ENCODE results near the gene PDE6H.

Gene PDE6H

DNA sequence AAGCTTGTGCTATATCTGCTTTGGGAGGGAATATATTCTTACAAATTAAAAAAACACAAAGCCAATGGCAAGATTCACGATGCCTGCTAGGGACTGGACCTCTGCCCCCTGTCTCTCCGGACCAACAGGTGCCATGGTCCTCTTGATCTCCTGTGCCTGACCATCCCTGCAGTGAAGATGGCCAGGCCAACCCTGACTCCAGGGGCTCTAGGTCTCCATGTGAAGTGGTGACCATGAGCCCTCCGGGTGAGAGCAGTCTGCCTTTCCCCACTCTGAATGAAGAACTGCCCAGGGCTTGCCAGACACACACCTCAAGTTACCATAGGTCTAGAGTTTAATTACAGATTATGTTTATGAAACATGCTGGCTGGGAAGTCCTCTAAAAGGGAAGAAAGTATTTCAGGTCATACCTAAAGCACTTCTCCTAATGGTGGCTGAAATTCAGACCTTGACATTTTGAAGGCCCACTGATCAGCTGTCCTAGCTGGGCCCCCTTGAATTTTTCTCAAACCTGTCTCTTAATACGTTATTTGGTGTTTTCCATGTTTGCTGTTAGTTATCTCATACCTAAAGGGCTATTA lies 12.8 kb upstream of the PDE6H start:
- Histone ChIP-seq H3K9me3 (ENCODE audit: control insufficient read depth in 2 of 2, low read length in 2 of 2) (no peaks in the 10 kb centered on the region), H3K4me1 (ENCODE audit: control insufficient read depth, insufficient read depth, low read length) (peaks cover 12% of the 10 kb centered on the region), H3K36me3 (ENCODE audit: control insufficient read depth in 2 of 2, insufficient read depth in 2 of 2, low read length in 2 of 2) (no peaks in the 10 kb centered on the region), H3K27me3 (ENCODE audit: control insufficient read depth in 1 of 2, insufficient read depth in 2 of 2, low read length in 2 of 2) (no peaks in the 10 kb centered on the region), H3K4me3 (ENCODE audit: low read length in 2 of 2) (peak overlapping the region in 1 of 2 donors; percentile 31), H3K27ac (ENCODE audit: low read length) (peak overlapping the region; percentile 8), H3K9ac (ENCODE audit: low read length in 2 of 2) (no peak overlapping the region)

DNA sequence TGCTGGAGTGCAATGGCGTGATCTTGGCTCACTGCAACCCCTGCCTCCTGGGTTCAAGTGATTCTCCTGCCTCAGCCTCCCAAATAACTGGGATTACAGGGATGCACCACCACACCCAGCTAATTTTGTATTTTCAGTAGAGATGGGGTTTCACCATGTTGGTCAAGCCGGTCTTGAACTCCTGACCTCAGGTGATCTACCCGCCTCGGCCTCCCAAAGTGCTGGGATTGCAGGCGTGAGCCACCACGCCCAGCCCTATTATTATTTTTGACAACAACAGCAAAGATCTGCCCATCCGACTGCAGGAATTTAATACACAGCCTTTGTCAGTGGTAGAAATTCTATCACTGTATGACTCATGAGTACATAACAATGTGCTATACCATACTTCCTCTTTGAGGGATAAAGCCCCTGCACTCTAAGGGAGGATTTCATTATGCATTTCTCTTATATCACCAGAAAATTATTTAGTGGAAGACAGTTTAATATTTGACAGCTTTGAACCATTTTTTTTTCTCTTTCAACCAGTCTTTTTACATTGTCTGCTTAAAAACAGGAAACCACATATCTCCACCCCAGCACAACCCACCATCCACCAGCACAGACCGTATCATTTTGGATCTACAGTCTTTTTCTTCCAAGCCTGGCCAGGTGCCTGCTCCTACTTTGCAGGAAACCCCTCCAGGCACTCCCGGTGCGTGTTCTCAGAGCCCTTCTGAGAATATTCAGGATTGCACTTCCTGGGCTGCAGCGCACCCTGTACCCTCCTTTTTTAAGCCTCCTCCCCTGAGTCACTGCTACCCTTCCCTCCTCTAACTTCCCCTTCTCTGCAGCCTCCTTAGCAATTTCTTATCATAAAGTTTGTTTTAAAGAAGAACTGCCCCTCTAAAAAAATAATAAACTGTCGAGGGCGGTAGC lies 12.0 kb upstream of the PDE6H start:
- H3K36me3 ChIP-seq (ENCODE audit: control insufficient read depth in 2 of 2, insufficient read depth in 2 of 2, low read length in 2 of 2), result no peaks in the 10 kb centered on the region
- H3K4me1 ChIP-seq (ENCODE audit: control insufficient read depth, insufficient read depth, low read length), result peaks cover 12% of the 10 kb centered on the region
- peak overlapping the region in 1 of 2 donors; percentile 58 for H3K4me3 ChIP-seq (ENCODE audit: low read length in 2 of 2)

DNA sequence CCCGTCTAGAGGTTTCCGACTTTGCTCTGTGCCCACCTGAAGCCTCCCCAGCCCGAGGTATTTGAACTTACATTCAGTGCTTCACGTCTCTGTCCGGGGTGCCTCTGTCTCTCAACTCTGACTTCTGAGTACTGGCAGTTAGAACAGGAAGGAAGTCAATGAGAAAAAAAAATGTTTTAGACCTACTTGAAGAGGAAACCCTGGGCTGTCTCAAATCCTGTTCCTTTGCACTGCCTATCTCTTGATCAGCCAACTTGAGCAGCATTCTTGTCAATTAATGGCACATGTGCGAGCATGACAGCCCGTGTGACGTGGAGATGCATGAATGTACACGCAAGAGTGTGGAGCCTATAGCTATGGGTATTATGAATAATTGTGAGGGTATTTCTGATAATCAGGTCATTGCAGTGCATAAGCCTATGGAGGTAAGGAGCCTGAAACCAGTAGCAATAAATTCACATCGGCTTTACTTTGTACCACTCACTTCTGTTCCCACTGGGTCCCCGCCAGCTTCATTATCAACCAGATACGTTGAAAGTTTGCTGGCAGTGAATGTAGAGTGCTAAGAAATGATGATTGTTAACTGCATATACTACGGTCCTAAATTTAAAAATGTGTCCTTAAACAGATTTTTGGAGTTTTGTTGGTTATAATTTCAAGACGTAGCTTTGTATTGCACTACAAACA lies 11.2 kb upstream of the PDE6H start, which contains the start of gene ARHGDIB:
TSS of gene ARHGDIB (minus strand) at position 136 of the 687 bp plus-strand sequence. CDS start 10,889 bp downstream, outside the sequence.
- H3K9ac ChIP-seq (ENCODE audit: low read length in 2 of 2), result no peak within 1 kb of the TSS
- H3K27me3 ChIP-seq (ENCODE audit: control insufficient read depth in 1 of 2, insufficient read depth in 2 of 2, low read length in 2 of 2), result no peaks in the 10 kb centered on the region
- H3K4me3 ChIP-seq (ENCODE audit: low read length in 2 of 2), result peak within 1 kb of the TSS; percentile 10 to 58
- peak within 1 kb of the TSS; percentile 13 for H3K27ac ChIP-seq (ENCODE audit: low read length)
- no peaks in the 10 kb centered on the region for H3K9me3 ChIP-seq (ENCODE audit: control insufficient read depth in 2 of 2, low read length in 2 of 2)
- no peaks in the 10 kb centered on the region for H3K36me3 ChIP-seq (ENCODE audit: control insufficient read depth in 2 of 2, insufficient read depth in 2 of 2, low read length in 2 of 2)
- peaks cover 9% of the 10 kb centered on the region for H3K4me1 ChIP-seq (ENCODE audit: control insufficient read depth, insufficient read depth, low read length)

More for the DNA sequence above, 12.0 kb upstream of the PDE6H start:
- Histone ChIP-seq H3K9ac (ENCODE audit: low read length in 2 of 2) (no peak overlapping the region), H3K9me3 (ENCODE audit: control insufficient read depth in 2 of 2, low read length in 2 of 2) (no peaks in the 10 kb centered on the region), H3K27me3 (ENCODE audit: control insufficient read depth in 1 of 2, insufficient read depth in 2 of 2, low read length in 2 of 2) (no peaks in the 10 kb centered on the region), H3K27ac (ENCODE audit: low read length) (peak overlapping the region; percentile 13)

DNA sequence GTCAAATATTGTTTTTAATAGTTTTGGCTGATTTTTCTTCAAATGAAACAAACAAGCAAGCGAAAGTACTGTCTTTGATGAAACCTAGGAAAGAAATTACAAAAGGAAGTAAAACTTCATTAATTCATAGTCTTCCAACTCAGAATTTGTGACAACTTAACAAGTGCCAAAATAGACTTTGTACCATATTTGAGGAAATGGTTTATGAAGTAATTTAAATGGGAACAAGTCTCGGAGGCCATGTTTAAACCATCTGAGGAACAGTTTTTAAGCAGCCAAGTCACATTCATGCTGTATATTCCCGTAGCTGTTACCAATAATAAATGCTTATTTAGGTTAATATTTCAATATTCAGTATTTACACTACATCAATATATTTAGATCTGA lies 10.7 kb upstream of the PDE6H start:
- Histone ChIP-seq H3K27me3 (ENCODE audit: control insufficient read depth in 1 of 2, insufficient read depth in 2 of 2, low read length in 2 of 2) (no peaks in the 10 kb centered on the region), H3K9ac (ENCODE audit: low read length in 2 of 2) (no peak overlapping the region), H3K4me1 (ENCODE audit: control insufficient read depth, insufficient read depth, low read length) (peaks cover 6% of the 10 kb centered on the region), H3K36me3 (ENCODE audit: control insufficient read depth in 2 of 2, insufficient read depth in 2 of 2, low read length in 2 of 2) (no peaks in the 10 kb centered on the region), H3K9me3 (ENCODE audit: control insufficient read depth in 2 of 2, low read length in 2 of 2) (no peaks in the 10 kb centered on the region), H3K27ac (ENCODE audit: low read length) (peak overlapping the region; percentile 13), H3K4me3 (ENCODE audit: low read length in 2 of 2) (no peak overlapping the region)

DNA sequence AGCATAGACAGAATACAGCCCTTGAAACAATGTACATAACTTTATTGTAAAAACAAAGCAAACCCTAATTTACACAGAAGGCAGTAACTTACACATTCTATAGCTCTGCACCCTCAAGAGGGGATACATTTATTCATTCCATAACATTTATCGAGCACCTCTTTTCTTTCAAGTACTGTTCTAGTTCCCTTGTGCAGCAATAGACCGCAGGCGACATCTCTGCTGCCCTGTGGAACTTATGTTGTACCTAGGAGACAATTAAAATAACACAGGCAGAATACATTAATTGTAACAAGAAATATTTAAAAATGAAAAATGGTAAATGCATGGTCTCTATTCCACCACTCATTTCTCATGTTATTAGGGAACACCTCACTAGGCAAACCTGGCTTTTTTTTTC lies 10.0 kb upstream of the PDE6H start:
- Histone ChIP-seq H3K36me3 (ENCODE audit: control insufficient read depth in 2 of 2, insufficient read depth in 2 of 2, low read length in 2 of 2) (no peaks in the 10 kb centered on the region), H3K4me3 (ENCODE audit: low read length in 2 of 2) (no peak overlapping the region), H3K9ac (ENCODE audit: low read length in 2 of 2) (no peak overlapping the region), H3K27me3 (ENCODE audit: control insufficient read depth in 1 of 2, insufficient read depth in 2 of 2, low read length in 2 of 2) (no peaks in the 10 kb centered on the region), H3K27ac (ENCODE audit: low read length) (no peak overlapping the region), H3K9me3 (ENCODE audit: control insufficient read depth in 2 of 2, low read length in 2 of 2) (no peaks in the 10 kb centered on the region), H3K4me1 (ENCODE audit: control insufficient read depth, insufficient read depth, low read length) (peaks cover under 1% of the 10 kb centered on the region)

DNA sequence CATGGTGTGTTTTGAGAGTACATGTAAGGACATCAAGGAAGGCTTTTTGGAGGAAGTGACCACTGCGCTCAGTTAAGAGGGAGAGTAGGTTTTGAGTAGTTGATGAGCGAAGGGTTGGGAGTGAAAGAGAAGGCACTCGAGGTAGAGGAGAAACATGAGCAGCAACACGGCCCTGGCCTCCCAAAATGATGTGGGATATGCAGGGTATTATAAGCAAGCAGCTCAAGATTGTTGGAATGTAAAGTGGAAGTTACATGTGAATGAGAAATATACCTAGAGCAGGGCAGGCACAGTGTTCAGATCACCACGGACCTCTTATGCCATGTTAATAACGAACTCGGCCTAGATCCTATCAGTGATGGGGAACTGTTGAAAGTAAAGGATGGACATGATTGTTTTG lies 9.3 kb upstream of the PDE6H start:
- H3K9ac ChIP-seq (ENCODE audit: low read length in 2 of 2), result no peak overlapping the region
- no peaks in the 10 kb centered on the region for H3K36me3 ChIP-seq (ENCODE audit: control insufficient read depth in 2 of 2, insufficient read depth in 2 of 2, low read length in 2 of 2)
- no peak overlapping the region for H3K27ac ChIP-seq (ENCODE audit: low read length)
- H3K9me3 ChIP-seq (ENCODE audit: control insufficient read depth in 2 of 2, low read length in 2 of 2), result no peaks in the 10 kb centered on the region
- no peaks in the 10 kb centered on the region for H3K27me3 ChIP-seq (ENCODE audit: control insufficient read depth in 1 of 2, insufficient read depth in 2 of 2, low read length in 2 of 2)
- H3K4me3 ChIP-seq (ENCODE audit: low read length in 2 of 2), result no peak overlapping the region
- no peaks in the 10 kb centered on the region for H3K4me1 ChIP-seq (ENCODE audit: control insufficient read depth, insufficient read depth, low read length)

DNA sequence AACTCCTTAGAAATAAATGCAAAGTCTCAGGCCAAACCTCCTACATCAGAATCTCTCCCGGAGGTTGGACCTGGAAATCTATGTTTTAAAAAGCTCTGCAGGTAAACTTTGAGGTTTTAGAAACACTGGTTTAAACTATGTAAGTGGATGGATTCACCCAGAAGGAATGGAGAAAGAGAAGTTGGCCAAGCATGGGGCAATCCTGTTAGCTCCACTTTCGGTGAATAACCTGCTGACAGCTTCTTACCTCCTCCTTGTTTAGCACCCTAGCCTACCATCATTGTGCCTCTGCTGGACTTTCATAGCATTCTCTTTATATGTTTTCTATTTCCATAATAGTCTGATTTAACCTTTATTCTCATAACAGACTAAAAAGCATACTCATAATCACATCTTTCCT lies 8.4 kb upstream of the PDE6H start:
- Histone ChIP-seq H3K27ac (ENCODE audit: low read length) (no peak overlapping the region), H3K27me3 (ENCODE audit: control insufficient read depth in 1 of 2, insufficient read depth in 2 of 2, low read length in 2 of 2) (no peaks in the 10 kb centered on the region), H3K36me3 (ENCODE audit: control insufficient read depth in 2 of 2, insufficient read depth in 2 of 2, low read length in 2 of 2) (no peaks in the 10 kb centered on the region), H3K4me3 (ENCODE audit: low read length in 2 of 2) (no peak overlapping the region), H3K9ac (ENCODE audit: low read length in 2 of 2) (no peak overlapping the region), H3K9me3 (ENCODE audit: control insufficient read depth in 2 of 2, low read length in 2 of 2) (no peaks in the 10 kb centered on the region), H3K4me1 (ENCODE audit: control insufficient read depth, insufficient read depth, low read length) (no peaks in the 10 kb centered on the region)

DNA sequence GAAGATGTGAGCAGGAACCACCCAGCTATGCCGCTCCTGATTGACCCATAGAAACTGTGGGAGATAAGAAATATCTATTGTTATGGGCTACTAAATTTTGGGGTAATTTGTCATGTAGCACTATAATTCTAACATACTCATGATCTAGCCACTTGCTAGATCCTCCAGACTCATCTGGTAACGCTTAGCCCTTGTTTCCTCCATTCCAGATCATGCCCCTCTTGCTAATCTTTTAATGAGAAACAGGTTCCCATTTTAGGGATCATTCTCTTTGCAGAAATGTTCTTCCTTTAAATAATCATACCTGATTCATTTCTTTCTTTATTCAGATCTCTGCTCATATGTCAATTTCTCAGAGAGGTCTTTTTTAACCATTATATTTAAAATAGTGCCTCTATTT lies 7.6 kb upstream of the PDE6H start:
- no peaks in the 10 kb centered on the region for H3K9me3 ChIP-seq (ENCODE audit: control insufficient read depth in 2 of 2, low read length in 2 of 2)
- no peak overlapping the region for H3K9ac ChIP-seq (ENCODE audit: low read length in 2 of 2)
- no peaks in the 10 kb centered on the region for H3K4me1 ChIP-seq (ENCODE audit: control insufficient read depth, insufficient read depth, low read length)
- no peaks in the 10 kb centered on the region for H3K27me3 ChIP-seq (ENCODE audit: control insufficient read depth in 1 of 2, insufficient read depth in 2 of 2, low read length in 2 of 2)
- H3K4me3 ChIP-seq (ENCODE audit: low read length in 2 of 2), result no peak overlapping the region
- H3K27ac ChIP-seq (ENCODE audit: low read length), result no peak overlapping the region
- H3K36me3 ChIP-seq (ENCODE audit: control insufficient read depth in 2 of 2, insufficient read depth in 2 of 2, low read length in 2 of 2), result no peaks in the 10 kb centered on the region

DNA sequence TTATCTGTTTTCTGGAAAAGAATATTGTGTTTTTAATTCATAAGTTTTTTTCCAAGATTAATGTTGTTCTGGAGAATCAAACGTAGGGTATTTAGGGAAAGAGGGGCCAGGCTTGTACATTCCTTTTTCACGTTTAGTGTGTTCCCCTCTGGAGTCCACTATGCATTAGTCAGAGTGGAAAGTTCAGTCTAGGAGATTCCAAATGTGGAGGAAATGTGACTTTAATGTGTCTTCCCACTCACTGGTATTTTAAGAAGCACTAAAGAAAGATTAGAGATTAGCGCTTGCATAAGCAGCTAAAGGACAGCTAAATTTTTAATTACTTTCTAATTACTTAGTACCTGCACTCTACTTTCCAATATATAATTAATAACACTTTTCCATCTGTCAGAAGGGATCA lies 4.4 kb upstream of the PDE6H start:
- Histone ChIP-seq H3K9me3 (ENCODE audit: control insufficient read depth in 2 of 2, low read length in 2 of 2) (no peaks in the 10 kb centered on the region), H3K36me3 (ENCODE audit: control insufficient read depth in 2 of 2, insufficient read depth in 2 of 2, low read length in 2 of 2) (no peaks in the 10 kb centered on the region), H3K4me1 (ENCODE audit: control insufficient read depth, insufficient read depth, low read length) (no peaks in the 10 kb centered on the region), H3K4me3 (ENCODE audit: low read length in 2 of 2) (no peak overlapping the region), H3K27me3 (ENCODE audit: control insufficient read depth in 1 of 2, insufficient read depth in 2 of 2, low read length in 2 of 2) (no peaks in the 10 kb centered on the region), H3K27ac (ENCODE audit: low read length) (no peak overlapping the region), H3K9ac (ENCODE audit: low read length in 2 of 2) (no peak overlapping the region)

DNA sequence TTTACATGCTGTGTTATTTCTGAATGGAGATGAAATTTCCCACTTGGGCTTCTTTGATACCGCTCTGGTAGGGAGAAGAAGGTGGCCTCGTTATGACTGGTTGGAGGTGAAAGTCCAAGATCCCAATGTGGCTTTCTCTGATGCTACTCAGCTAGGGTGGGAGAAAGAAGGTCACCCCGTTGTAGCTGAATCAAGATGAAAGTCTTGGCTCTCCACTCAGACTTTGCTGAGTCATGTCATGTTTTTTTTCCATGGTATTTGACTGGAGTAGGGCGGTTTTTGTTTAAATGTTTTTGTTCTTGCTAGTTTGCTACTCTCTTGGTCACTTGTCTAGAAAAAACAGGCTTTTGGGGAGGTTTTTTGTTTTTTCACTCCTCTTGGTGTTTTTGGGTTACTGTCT lies 2.4 kb upstream of the PDE6H start:
- Histone ChIP-seq H3K27me3 (ENCODE audit: control insufficient read depth in 1 of 2, insufficient read depth in 2 of 2, low read length in 2 of 2) (no peaks in the 10 kb centered on the region), H3K4me3 (ENCODE audit: low read length in 2 of 2) (no peak overlapping the region), H3K36me3 (ENCODE audit: control insufficient read depth in 2 of 2, insufficient read depth in 2 of 2, low read length in 2 of 2) (no peaks in the 10 kb centered on the region), H3K9ac (ENCODE audit: low read length in 2 of 2) (no peak overlapping the region), H3K4me1 (ENCODE audit: control insufficient read depth, insufficient read depth, low read length) (no peaks in the 10 kb centered on the region), H3K27ac (ENCODE audit: low read length) (no peak overlapping the region), H3K9me3 (ENCODE audit: control insufficient read depth in 2 of 2, low read length in 2 of 2) (no peaks in the 10 kb centered on the region)
